ENCODE measurements around the gene B9D2.

Gene B9D2

DNA sequence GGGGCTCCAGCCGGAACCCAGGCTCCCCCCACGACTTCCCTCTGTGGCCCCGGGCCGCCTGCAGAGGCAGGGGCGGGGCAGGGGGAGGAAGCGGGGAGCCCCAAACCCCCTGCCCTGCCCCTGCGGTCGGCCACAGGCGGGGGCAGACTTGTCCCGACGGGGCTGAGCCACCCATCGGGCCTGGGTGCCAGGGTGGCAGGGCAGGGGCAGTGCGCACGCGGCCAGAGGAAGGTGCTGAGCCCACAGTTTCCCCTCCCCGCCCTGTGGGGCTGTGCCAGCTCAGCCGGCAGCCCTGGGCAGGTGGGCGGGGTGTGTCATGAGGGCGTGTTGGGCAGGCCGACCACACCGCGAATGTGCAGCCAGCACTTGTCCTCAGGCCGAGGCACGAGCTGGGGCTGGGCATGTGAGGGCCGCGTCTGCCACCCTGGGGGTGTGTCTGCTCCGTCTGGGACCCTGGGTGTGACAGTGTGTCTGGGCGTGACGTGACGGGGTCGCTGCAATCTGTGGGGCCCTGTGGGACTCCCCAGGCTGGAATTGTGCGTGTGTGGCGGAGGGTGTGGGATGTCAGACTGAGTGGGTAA is 36.3 kb downstream of the B9D2 start:
- no peak for DNase-seq (ENCODE audit: low spot score)

DNA sequence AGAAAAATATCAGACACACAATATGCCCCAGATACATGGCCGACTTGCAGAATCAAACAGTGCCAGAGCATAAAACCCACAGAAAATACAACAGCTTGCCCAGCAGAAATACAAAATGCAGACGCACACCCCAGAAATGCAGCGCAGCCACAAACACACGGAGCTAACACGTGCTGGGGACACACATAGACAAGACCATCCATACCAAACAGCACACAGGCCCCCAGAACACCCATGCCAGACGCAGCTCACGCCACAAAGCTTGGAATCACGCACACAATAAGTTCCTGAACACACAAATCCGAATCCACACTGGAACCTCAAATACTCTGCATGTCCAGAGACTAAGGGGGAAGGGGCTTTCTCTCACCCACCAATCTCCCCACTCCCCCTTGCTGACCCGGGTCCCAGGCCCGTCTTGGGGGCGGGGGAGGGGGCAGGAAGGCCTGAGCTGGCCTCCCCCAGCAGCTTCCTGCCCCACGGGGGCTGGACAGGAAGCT is 36.8 kb downstream of the B9D2 start:
- DNase-seq (ENCODE audit: low spot score), result no peak

DNA sequence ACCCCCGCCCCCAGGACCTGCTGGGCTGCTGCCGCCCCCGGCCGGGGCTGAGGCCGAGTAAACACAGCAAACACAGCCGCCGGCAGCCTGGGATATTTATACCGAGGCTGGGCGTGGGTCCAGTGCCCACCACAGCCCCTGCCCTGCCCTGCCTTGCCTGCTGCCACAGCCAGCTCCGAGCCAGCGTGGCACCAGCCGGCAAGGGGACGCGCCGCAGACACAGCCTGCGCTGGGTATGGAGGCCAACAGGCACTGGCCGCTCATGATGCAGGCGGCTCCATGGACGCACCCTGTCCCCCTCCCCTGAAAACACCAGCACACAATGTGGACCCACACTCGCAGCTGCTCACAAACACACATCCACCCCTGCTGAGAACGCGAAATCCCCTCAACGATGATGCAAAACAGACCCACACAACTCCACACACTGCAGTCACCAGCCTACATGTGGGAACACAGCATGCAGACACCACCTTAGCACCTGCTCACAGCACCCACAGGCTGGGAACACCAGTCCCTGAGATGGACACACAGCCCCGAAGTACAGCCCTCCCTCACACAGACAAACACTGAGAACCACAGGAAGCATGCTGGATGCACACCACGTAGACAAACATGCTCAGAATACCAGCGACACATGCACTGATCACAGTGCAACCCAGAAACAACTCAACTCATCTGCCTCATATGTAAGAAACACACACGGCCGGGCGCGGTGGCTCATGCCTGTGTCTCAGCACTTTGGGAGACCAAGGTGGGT is 37.8 kb downstream of the B9D2 start:
- DNase-seq (ENCODE audit: low spot score), result no peak

GRCh38 chr19:41325640-41325946 is 38.4 kb downstream of the B9D2 start:
- DNase-seq (ENCODE audit: low spot score), result no peak

GRCh38 chr19:41324921-41325639 is 38.9 kb downstream of the B9D2 start:
- peak; percentile 29 for DNase-seq (ENCODE audit: low spot score)

DNA sequence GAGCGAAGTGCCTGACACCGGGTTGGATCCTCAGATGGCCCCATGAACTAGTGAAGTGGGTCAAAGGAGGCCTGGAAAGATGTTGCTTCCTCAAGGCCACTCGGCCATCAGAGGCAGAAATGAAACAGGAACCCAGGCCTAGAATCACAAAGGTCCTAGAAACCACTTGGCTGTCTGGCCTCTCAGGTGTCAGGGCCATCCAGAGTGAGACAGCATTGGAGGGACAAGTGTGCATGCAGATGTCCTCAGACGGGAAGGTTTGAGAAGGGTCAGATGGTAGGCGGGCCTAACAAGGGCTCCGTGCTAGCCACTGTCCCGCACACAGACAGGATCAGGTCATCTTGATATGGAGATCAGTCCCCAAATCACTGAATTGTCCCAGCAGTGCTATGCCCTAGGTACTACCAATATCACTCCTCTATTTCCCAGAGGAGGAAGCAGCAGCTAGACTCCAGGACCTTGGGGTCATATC is 39.7 kb downstream of the B9D2 start:
- DNase-seq (ENCODE audit: low spot score), result no peak

DNA sequence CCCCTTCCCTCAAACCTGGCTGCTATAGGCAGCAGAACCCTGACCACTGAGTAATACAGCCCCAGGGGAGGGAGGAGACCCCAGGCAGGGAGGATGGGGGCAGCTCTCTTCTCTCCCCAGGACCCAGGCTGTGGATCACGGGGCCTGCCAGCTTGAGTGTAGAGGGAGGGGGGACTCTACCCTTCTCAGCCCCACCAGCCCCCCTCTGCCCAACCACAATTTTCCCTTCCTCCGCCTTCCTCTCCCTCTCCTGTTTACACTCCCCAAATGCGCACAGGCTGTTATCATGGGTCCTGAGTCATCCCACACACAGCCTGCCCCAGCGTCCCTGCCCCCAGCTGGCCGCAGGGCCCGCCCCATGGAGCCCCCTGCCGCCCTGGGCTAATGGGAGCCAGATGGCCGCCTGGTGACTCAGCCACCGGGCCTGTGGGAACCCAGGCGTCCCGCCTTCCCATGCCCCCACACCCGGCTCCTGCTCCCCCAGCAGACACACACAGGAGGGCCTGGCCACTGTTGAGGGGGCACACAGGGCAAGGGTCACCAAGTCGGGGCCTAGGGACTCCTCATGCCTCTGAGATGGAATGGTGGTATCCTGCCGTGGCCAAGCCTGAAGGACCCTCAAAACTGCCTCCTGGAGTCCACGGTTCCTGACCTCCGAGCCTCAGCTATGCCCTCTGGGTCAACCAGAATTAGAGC is 40.4 kb downstream of the B9D2 start:
- no peak for DNase-seq (ENCODE audit: low spot score)

DNA sequence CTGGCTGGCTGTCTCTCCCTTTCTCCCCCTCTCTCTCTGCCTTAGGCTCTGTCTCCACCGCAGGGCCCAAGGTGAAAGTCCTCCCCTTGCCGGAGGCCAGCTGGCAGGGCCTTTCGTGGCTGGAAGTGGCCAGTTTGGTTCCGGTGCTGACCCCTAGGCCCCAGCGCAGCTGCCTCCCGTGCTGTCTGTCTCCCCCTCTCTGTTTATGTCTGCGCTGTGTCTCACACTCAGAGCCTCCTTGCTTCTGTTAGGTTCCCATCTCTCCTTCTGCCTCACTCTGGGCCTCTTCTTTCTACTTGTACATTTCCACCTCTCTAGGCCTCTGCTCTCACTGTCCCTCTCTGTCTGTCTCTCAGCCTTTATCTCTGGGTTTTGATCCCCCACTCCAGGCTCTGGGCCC is 40.9 kb downstream of the B9D2 start:
- no peak for DNase-seq (ENCODE audit: low spot score)

- no peak for DNase-seq (ENCODE audit: low spot score)
Observed at GRCh38 chr19:41322451-41322850, 41.5 kb downstream of the B9D2 start.

- DNase-seq (ENCODE audit: low spot score), result peak; percentile 55
Observed at GRCh38 chr19:41321600-41322270, 42.2 kb downstream of the B9D2 start.

DNA sequence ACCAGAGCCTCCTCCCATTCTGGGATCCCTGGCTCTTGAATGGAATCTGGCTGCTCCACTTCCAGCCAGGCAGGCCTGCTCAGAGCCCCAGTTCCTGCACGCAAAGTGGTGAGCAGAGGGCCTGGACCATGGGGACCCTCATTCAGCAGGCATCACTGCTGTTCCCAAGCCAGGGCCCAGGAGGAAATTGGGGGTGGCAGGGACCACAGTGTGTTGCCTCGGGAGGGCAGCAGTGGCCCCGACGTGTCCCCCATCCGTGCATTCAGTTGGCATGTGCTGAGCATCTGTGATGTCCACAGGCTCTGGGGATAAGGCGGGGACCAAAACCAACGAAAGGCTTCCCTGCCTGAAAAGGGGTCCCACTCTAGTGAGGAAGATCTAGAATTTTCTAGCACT is 42.7 kb downstream of the B9D2 start:
- DNase-seq (ENCODE audit: low spot score), result no peak

DNA sequence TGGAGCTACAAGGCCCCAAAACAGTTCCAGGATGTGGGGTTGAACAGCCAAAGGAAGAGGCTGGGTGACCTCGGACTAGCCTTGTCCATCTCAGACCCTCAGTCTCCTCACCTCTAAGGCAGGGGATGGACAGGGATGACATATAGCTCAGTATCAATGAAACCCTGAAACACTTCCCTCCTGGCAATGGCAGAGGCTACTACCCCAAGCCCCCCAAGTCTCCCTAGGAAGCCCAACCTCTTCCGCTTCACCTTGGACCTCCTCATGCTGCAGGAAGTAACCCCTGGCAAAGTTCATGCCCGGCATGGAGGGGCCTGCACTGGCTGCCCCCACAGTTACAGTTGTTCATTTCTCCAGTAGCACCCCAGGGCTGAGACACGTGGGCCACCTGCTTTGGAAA is 43.4 kb downstream of the B9D2 start:
- DNase-seq (ENCODE audit: low spot score), result no peak

DNA sequence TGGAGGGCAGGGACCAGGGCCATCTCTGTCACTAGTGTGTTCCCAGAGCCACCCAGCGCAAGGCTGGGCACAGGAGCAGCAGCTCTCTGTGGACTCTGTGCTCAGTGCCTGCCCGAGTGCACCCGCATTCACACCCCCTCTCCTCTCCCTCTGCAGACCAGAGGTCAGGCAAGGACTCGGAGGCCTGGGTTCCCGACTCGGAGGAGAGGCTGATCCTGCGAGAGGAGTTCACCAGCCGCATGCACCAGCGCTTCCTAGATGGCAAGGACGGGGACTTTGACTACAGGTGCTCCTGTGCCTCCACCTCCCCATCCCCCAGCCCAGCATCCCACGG is 43.8 kb downstream of the B9D2 start:
- DNase-seq (ENCODE audit: low spot score), result no peak

- no peak for DNase-seq (ENCODE audit: low spot score)
Observed at GRCh38 chr19:41319500-41320184, 44.3 kb downstream of the B9D2 start.

DNA sequence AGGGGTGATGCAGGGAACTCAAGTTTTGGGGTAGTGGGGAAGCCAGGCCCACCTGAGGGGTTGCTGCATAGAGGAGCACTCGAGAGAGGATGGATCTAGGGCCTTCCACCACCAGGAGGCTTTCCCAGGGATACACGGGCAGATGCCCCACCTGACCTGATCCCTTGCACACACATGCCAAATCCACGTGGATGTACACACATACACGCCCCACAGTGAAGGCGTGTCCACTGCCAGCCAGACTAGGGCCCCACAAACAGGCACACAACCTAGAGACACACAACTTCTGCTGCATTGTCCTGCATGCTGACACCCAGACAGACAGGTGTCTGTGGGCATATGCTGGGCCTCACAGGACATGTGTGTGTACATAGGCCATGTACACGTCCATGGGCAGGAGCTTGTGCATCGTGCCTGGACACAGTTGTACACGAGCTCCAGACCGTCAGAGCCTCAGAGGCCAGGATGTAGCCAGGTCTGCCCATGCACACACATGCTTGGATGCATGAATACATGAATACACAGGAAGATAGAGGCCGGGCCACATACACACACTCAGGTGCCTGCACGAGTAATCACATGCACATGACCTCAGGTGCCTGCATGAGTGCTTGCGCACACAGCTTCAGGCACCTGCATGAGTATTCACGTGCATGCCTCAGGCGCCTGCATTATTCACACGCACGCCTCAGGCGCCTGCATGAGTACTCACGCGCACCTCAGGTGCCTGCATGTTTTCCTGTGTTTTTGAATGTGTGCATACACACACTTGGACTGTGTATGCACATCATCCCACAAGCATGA is 45.1 kb downstream of the B9D2 start:
- no peak for DNase-seq (ENCODE audit: low spot score)

DNA sequence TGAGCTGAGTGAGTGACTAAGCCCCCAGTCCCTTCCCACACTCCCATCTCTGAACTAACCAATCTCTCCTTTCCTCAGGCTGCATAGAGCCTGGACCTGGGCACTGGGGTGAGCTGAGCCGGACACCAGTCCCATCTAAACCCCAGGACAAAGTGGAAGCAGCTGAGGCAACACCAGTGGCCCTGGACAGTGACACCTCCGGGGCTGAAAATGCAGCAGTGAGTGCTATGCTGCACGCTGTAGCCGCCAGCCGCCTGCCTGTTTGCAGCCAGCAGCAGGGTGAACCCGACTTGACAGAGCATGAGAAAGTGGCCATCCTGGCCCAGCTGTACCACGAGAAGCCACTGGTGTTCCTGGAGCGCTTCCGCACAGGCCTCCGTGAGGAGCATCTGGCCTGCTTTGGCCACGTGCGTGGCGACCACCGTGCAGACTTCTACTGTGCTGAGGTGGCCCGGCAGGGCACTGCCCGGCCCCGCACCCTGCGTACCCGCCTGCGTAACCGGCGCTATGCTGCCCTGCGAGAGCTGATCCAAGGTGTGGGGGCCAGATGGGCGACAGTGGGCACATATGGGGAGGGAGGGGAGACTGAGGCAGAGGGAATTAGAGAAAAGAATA is 47.5 kb downstream of the B9D2 start:
- DNase-seq (ENCODE audit: low spot score), result no peak

DNA sequence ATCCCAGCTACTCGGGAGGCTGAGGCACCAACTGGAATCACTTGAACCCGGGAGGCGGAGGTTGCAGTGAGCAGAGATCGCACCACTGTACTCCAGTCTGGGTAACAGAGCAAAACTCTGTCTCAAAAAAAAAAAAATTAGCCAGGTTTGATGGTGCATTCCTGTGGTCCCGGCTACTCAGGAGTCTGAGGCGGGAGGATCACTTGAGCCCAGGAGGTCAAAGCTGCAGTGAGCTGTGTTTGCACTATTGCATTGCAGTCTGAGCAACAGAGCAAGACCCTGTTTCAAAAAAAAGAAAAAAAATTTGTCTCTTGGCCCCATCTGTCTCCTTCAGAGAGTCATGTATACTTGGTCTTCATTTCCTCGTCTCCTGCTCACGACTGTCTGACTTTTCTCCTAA is 52.3 kb downstream of the B9D2 start:
- DNase-seq (ENCODE audit: low spot score), result no peak

- peak; percentile 32 for DNase-seq (ENCODE audit: low spot score)
Observed at GRCh38 chr19:41311072-41311471, 52.9 kb downstream of the B9D2 start.

DNA sequence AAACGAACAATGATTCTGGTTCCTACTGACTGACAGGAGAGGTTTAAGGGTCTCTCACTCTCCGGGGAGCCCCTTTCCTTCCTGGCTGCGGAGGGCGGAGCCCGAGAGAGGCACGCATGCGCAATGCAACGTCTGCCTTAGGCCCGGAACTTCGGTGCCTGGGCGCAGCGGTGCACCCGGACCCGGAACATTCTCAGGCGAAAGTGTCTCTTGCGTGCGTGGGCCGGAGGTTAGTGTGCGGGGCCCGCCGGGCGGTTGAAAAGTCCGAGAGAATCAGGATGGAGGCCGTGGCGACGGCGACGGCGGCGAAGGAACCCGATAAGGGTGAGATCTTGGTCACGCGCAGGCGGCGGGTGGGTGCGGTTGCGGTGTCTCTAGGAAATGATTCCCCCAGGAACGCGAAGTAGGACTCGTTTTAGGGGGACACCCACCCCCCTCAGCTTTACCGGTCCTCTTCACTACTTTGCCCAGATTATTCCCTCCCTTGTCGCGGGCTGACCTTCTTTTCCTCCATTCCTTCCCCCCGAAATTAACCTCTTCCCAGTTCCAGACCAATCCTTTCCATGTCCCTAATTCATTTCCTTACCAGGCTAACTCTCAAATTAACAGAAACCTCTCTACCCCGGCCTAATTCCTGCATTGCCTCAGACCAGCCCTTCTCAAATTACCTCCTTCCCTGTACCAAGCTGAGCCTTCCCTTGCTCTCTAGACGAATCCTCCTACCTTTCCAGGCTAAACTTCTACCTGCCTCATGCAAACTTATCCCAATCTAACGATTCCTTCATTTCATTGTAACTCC is 53.7 kb downstream of the B9D2 start, which contains the start of gene CCDC97:
CCDC97 (plus strand) TSS at position 140 of the 799 bp plus-strand sequence; CDS start at position 279, 139 bp downstream.
- peak; percentile 87 for DNase-seq (ENCODE audit: low spot score)
